Measurements from ENCODE around the gene THRB. TPM values are rescaled to one million over a fixed set of nuclear protein-coding genes. Genes with fewer than 3 reads are reported as not detected.

THRB gene
- total and polyA plus RNA-seq, 9 of the 15 experiments (the other 6 are each of a cell fraction or from before 2014, with no cell fraction given) = 1.7 to 14.9 (median 6.9) TPM

- no peak for TF ChIP-seq CHD7 (IDR thresholded peaks at IDR 0.05; ENCODE audit: low read depth, low read length)
- TF ChIP-seq PRMT5 (CRISPR knock-in tag; IDR thresholded peaks at IDR 0.05) = no peak
- no peak for TF ChIP-seq MITF (IDR thresholded peaks at IDR 0.05)
- no peak for TF ChIP-seq PCBP1 (IDR thresholded peaks at IDR 0.05; ENCODE audit: low read depth, low read length, poor library complexity, severe bottlenecking)
- no peak for TF ChIP-seq MEIS2 (IDR thresholded peaks at IDR 0.05; ENCODE audit: partially characterized antibody)
- TF ChIP-seq SMARCE1 (IDR thresholded peaks at IDR 0.05) = peak; percentile 69; the same call in 1 of the 2 replicates
- no peak for TF ChIP-seq ZC3H4 (CRISPR knock-in tag; IDR thresholded peaks at IDR 0.05; ENCODE audit: borderline replicate concordance)
- TF ChIP-seq MBD2 (IDR thresholded peaks at IDR 0.05; ENCODE audit: borderline replicate concordance, low read depth) = no peak
- no peak for TF ChIP-seq HDAC6 (IDR thresholded peaks at IDR 0.05; ENCODE audit: low read depth, low read length)
- TF ChIP-seq RUNX1 (IDR thresholded peaks at IDR 0.05; ENCODE audit: low read depth) = no peak
- TF ChIP-seq BDP1 (IDR thresholded peaks at IDR 0.05; ENCODE audit: insufficient read depth, insufficient read length) = no peak
- no peak for TF ChIP-seq ZNF445 (CRISPR knock-in tag; IDR thresholded peaks at IDR 0.05; ENCODE audit: low read depth)
- TF ChIP-seq HMG20B (CRISPR knock-in tag; IDR thresholded peaks at IDR 0.05) = no peak
- TF ChIP-seq MNT (conservative IDR thresholded peaks at IDR 0.05) = no peak
- TF ChIP-seq ARNT (IDR thresholded peaks at IDR 0.05) = no peak
- TF ChIP-seq BCOR (IDR thresholded peaks at IDR 0.05) = no peak
Observed at GRCh38 chr3:24510030-24510648, 15.5 kb upstream of the THRB start (continued).

All from K562 (cell line).